ENCODE measurements around the gene SBF1.

DNA sequence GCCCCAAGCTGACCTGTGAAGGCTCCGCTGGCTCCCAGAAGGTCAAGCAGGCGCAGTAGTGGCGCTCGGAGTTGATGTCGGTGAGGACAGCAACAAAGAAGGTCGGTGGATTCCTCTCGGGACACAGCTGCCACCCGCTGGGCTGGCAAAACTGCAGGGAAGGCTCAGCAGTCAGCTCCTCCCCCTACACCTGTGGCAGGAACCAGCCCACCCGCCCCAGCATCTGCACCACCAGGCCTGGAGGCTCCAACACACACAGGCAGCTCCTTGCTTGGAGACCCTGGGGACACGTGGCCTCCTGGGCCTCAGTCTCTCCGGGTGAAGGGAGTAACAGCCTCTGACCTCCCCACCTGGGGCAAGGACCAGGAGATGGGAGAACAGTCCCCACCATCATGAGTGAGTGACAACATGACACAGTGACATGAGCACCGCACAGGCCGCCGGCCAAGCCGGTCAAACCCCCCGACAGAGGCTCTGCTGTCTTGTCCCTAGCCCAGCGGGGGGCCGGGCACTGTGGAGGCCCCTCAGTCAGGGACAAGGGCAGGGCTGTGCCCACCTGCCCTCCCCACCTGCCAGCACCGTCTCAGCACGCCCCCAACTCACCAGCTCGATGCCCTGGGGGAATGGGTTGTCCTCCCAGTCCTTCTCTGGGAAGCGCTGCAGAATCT, 6.9 kb downstream of the SBF1 start:
- TF ChIP-seq, protein P1, sequence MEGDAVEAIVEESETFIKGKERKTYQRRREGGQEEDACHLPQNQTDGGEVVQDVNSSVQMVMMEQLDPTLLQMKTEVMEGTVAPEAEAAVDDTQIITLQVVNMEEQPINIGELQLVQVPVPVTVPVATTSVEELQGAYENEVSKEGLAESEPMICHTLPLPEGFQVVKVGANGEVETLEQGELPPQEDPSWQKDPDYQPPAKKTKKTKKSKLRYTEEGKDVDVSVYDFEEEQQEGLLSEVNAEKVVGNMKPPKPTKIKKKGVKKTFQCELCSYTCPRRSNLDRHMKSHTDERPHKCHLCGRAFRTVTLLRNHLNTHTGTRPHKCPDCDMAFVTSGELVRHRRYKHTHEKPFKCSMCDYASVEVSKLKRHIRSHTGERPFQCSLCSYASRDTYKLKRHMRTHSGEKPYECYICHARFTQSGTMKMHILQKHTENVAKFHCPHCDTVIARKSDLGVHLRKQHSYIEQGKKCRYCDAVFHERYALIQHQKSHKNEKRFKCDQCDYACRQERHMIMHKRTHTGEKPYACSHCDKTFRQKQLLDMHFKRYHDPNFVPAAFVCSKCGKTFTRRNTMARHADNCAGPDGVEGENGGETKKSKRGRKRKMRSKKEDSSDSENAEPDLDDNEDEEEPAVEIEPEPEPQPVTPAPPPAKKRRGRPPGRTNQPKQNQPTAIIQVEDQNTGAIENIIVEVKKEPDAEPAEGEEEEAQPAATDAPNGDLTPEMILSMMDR (IDR thresholded peaks at IDR 0.05) = no peak
- no peak for TF ChIP-seq POLR2AphosphoS5 (IDR thresholded peaks at IDR 0.05; ENCODE audit: insufficient read depth in 1 of 2, low read depth in 1 of 2)

Data from vagina (tissue), 2 donors.